Measurements from ENCODE around the gene PPP2R3B.

GRCh38 chrX:323721-324628, 62.7 kb downstream of the PPP2R3B start:
- TF ChIP-seq CTCF (IDR thresholded peaks at IDR 0.05) (no peak), POLR2A (IDR thresholded peaks at IDR 0.05) (no peak)
